ENCODE results near the gene CD4. TPM values are rescaled to one million over a fixed set of nuclear protein-coding genes. Genes with fewer than 3 reads are reported as not detected.

The CD4 gene
- total RNA-seq, 4 donors from 2014 or later: 1.00 to 7.9 (median 2.8) TPM

DNA sequence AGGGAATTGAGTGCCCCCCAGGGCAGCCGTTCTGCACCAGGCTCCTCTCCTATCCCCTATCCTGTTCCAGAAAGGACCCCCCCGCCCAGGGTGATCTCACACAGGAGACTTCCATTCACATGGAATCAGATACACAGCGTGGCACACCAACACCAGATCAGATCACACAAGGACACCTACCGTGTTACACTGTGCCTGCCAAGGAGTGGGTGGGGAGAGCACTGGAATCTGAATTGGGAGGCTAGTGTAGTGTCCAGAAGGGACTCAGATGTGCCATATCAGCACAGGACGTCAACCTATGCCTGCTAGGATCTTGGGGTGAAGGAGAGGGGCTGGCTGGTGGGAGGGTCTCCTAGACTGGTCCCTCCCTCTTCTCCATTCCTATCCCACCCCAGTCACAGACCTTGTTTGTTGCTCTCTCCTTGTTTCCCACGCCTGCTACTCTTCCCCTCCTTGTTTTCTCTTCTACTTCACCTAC is 20.9 kb upstream of the CD4 start:
- H3K36me3 ChIP-seq: no peaks in the 10 kb centered on the region
- peak overlapping the region in 3 of 4 donors; percentile 79 to 86 (median 84) for H3K4me3 ChIP-seq
- H3K4me1 ChIP-seq: peaks cover 18 to 85% (median 61%) of the 10 kb centered on the region in 4 donors
- intact Hi-C loops (cut with DNase I; ENCODE audit: low total_unique reads): no loop called here
- no peak for DNase-seq
- no peaks in the 10 kb centered on the region for H3K9me3 ChIP-seq
- TF ChIP-seq, protein P1, sequence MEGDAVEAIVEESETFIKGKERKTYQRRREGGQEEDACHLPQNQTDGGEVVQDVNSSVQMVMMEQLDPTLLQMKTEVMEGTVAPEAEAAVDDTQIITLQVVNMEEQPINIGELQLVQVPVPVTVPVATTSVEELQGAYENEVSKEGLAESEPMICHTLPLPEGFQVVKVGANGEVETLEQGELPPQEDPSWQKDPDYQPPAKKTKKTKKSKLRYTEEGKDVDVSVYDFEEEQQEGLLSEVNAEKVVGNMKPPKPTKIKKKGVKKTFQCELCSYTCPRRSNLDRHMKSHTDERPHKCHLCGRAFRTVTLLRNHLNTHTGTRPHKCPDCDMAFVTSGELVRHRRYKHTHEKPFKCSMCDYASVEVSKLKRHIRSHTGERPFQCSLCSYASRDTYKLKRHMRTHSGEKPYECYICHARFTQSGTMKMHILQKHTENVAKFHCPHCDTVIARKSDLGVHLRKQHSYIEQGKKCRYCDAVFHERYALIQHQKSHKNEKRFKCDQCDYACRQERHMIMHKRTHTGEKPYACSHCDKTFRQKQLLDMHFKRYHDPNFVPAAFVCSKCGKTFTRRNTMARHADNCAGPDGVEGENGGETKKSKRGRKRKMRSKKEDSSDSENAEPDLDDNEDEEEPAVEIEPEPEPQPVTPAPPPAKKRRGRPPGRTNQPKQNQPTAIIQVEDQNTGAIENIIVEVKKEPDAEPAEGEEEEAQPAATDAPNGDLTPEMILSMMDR (IDR thresholded peaks at IDR 0.05): no peak
- no peak for TF ChIP-seq POLR2AphosphoS5 (IDR thresholded peaks at IDR 0.05)
- H3K27ac ChIP-seq: peak overlapping the region; percentile 92 to 94 (median 93)
- no peaks in the 10 kb centered on the region for H3K27me3 ChIP-seq
- 44 to 52% methylated on average over 4 to 6 of the region's 6 CpGs for WGBS, 2 donors (ENCODE audit: low coverage in 1 of 2)
- in situ Hi-C loops (cut with MboI; ENCODE audit: low pct_ligation_motif_present in 1 of 4, low pct_unique_long_range_greater_than_20kb in 1 of 4, low sequenced_read_pairs in 3 of 4): no loop called here

DNA sequence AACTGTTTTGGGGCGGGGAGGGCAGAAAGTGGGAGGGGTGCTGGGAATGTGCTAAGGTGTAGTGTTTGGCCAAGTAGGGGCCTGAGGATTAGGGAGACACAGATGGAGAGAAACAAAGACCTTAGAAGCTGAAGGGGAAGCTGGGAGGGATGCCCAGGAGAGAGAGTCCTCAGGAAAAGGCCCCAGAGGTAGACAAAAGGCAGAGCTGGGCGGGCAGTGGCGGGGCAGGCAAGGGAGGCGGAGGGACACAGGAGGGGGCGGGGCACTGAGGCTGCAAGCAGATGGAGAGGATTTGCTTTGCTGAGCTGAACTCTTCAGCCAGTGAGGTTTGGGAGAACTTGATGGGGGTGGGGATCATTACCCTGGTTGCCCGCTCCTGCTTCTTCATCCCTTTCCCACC is 20.3 kb upstream of the CD4 start:
- Histone ChIP-seq H3K4me1 (peaks cover 16 to 85% (median 63%) of the 10 kb centered on the region in 4 donors), H3K4me3 (peak overlapping the region in 2 of 4 donors; percentile 3 to 84), H3K36me3 (no peaks in the 10 kb centered on the region), H3K27ac (peak overlapping the region; percentile 92 to 94 (median 93)), H3K27me3 (no peaks in the 10 kb centered on the region), H3K9me3 (no peaks in the 10 kb centered on the region)
- intact Hi-C loops (cut with DNase I; ENCODE audit: low total_unique reads) (no loop called here), in situ Hi-C loops (cut with MboI; ENCODE audit: low pct_ligation_motif_present in 1 of 4, low pct_unique_long_range_greater_than_20kb in 1 of 4, low sequenced_read_pairs in 3 of 4) (no loop called here)
- DNase-seq: peak; percentile 58
- WGBS, 2 donors (ENCODE audit: low coverage in 1 of 2): 47 to 56% methylated on average over 5 to 6 of the region's 6 CpGs
- TF ChIP-seq EP300 (IDR thresholded peaks at IDR 0.05; ENCODE audit: low read depth) (no peak), POLR2AphosphoS5 (IDR thresholded peaks at IDR 0.05) (no peak), POLR2A (IDR thresholded peaks at IDR 0.05) (no peak)
- TF ChIP-seq, protein P1 (IDR thresholded peaks at IDR 0.05): no peak

DNA sequence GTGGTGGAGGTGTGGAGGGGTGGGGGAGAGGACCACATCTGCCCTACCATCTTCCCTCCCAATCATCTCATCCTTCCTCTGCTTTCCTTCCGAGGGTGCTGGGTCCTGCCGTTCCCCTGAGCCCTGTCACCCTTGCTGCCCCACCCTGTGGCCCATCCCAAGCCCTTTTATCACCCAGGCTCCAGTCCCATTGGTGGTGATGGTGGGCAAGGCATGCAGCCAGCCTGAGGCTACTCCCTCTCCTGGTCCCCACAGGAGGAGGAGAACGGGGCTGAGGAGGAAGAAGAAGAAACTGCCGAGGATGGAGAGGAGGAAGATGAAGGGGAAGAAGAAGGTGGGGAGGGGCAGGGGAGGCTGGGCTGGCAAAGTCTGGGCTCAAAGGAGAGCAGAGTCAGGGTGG is 19.7 kb upstream of the CD4 start:
- no peak overlapping the region for H3K4me3 ChIP-seq
- DNase-seq: no peak
- intact Hi-C loops (cut with DNase I; ENCODE audit: low total_unique reads) (loop anchor here (10.0 kb wide), 1 partner anchor 155 kb away; no protein-coding TSS in a partner anchor), in situ Hi-C loops (cut with MboI; ENCODE audit: low pct_ligation_motif_present in 1 of 4, low pct_unique_long_range_greater_than_20kb in 1 of 4, low sequenced_read_pairs in 3 of 4) (no loop called here)
- 29 to 45% methylated on average over 3 to 4 of the region's 4 CpGs for WGBS, 2 donors (ENCODE audit: low coverage in 1 of 2)
- no peaks in the 10 kb centered on the region for H3K36me3 ChIP-seq
- H3K9me3 ChIP-seq: no peaks in the 10 kb centered on the region
- peaks cover 16 to 84% (median 62%) of the 10 kb centered on the region in 4 donors for H3K4me1 ChIP-seq
- no peaks in the 10 kb centered on the region for H3K27me3 ChIP-seq
- peak overlapping the region in 3 of 4 donors; percentile 53 to 93 (median 64) for H3K27ac ChIP-seq
- no peak for TF ChIP-seq POLR2A (IDR thresholded peaks at IDR 0.05)
- TF ChIP-seq, protein P1 (IDR thresholded peaks at IDR 0.05): no peak
- no peak for TF ChIP-seq EP300 (IDR thresholded peaks at IDR 0.05; ENCODE audit: low read depth)
- no peak for TF ChIP-seq POLR2AphosphoS5 (IDR thresholded peaks at IDR 0.05)

DNA sequence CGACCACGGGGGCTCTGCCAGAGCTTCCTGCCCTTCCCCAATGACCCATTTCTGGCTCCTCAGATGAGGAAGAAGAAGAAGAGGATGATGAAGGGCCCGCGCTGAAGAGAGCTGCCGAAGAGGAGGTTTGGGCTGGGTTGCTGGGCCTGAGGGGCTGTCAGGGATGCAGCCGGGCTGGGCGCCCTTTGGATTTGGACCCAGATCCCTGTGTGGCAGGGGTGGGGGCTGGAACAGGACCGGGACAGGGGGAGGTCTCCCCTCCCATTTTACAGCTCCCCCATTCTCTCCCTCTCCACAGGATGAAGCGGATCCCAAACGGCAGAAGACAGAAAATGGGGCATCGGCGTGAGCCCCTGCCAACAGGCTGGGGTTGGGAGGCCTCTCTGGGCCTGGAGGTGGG is 19.2 kb upstream of the CD4 start:
- H3K4me3 ChIP-seq: no peak overlapping the region
- H3K4me1 ChIP-seq: peaks cover 12 to 79% (median 58%) of the 10 kb centered on the region in 4 donors
- WGBS, 2 donors (ENCODE audit: low coverage in 1 of 2): 67 to 80% methylated on average over 2 to 12 of the region's 12 CpGs
- in situ Hi-C loops (cut with MboI; ENCODE audit: low pct_ligation_motif_present in 1 of 4, low pct_unique_long_range_greater_than_20kb in 1 of 4, low sequenced_read_pairs in 3 of 4): no loop called here
- intact Hi-C loops (cut with DNase I; ENCODE audit: low total_unique reads): loop anchor here (10.0 kb wide), 1 partner anchor 155 kb away; no protein-coding TSS in a partner anchor
- no peaks in the 10 kb centered on the region for H3K9me3 ChIP-seq
- H3K36me3 ChIP-seq: no peaks in the 10 kb centered on the region
- no peaks in the 10 kb centered on the region for H3K27me3 ChIP-seq
- no peak for TF ChIP-seq POLR2AphosphoS5 (IDR thresholded peaks at IDR 0.05)
- TF ChIP-seq EP300 (IDR thresholded peaks at IDR 0.05; ENCODE audit: low read depth): no peak
- no peak for TF ChIP-seq POLR2A (IDR thresholded peaks at IDR 0.05)
- TF ChIP-seq, protein P1 (IDR thresholded peaks at IDR 0.05): no peak
- peak overlapping the region; percentile 14 to 93 (median 58) for H3K27ac ChIP-seq
- DNase-seq: no peak
